Activated effector memory CD4-positive, alpha-beta T cell treated with Interleukin-2 at 50 U/mL for 16 hours (primary cell): ENCODE data around the gene VILL.
A peak's percentile ranks its signal among the peaks of the same experiment; 100 is the strongest.
"Not testable (repeated sequence)": the region's sequence is repeated elsewhere in the genome, so short reads cannot be mapped to it uniquely, and the experiment has no call there.

Experiments used
- DNase-seq: peaks from one replicate; pipeline ENCODE4 v3.0.0-alpha.2; 2020

VILL gene

GRCh38 chr3:37964146-37964545 is 26.4 kb upstream of the VILL start:
- DNase-seq = no peak

GRCh38 chr3:37964716-37965115 is 25.9 kb upstream of the VILL start:
- DNase-seq = no peak

- DNase-seq = peak; percentile 31
Observed at GRCh38 chr3:37967260-37967881, 23.2 kb upstream of the VILL start.

- DNase-seq = no peak
Observed at GRCh38 chr3:37968199-37968598, 22.4 kb upstream of the VILL start.

- no peak for DNase-seq
Observed at GRCh38 chr3:37968813-37969595, 21.6 kb upstream of the VILL start.

- no peak for DNase-seq
Observed at GRCh38 chr3:37969596-37970100, 20.9 kb upstream of the VILL start.

DNA sequence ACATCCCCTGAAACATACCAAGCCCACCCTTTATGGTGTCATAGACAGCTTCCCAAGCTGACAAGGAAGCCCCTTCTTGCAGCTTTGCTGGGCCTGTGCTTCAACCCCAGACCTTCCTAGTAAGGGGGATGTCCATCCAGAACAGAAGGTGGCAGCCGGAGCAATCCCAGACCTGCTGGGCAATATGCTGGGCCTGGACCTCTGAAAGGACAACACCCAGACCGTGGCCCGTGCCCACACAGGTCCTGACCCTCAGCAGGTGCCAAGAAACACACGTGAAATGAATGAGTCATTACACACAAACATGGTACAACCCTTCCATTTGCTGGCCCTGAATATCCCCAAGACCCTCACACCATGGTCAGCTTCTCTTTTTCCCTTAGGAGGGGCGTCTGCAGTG is 19.8 kb upstream of the VILL start:
- DNase-seq = no peak

- DNase-seq = no peak
Observed at GRCh38 chr3:37971467-37971866, 19.1 kb upstream of the VILL start.

DNA sequence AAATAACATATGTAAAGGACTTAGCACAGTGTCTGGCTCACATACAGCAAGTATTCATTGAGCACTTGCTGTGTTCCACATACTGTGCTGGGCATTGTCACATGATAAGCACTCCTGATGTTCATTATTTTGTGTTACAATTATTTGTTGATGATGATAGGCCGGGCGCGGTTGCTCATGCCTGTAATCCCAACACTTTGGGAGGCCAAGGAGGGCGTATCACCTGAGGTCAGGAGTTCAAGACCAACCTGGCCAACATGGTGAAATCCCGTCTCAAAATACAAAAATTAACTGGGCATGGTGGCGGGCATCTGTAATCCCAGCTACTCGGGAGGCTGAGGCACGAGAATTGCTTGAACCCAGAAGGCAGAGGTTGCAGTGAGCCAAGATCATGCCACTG is 18.5 kb upstream of the VILL start:
- DNase-seq = not testable (repeated sequence)

GRCh38 chr3:37973246-37974054 is 17.1 kb upstream of the VILL start:
- no peak for DNase-seq

DNA sequence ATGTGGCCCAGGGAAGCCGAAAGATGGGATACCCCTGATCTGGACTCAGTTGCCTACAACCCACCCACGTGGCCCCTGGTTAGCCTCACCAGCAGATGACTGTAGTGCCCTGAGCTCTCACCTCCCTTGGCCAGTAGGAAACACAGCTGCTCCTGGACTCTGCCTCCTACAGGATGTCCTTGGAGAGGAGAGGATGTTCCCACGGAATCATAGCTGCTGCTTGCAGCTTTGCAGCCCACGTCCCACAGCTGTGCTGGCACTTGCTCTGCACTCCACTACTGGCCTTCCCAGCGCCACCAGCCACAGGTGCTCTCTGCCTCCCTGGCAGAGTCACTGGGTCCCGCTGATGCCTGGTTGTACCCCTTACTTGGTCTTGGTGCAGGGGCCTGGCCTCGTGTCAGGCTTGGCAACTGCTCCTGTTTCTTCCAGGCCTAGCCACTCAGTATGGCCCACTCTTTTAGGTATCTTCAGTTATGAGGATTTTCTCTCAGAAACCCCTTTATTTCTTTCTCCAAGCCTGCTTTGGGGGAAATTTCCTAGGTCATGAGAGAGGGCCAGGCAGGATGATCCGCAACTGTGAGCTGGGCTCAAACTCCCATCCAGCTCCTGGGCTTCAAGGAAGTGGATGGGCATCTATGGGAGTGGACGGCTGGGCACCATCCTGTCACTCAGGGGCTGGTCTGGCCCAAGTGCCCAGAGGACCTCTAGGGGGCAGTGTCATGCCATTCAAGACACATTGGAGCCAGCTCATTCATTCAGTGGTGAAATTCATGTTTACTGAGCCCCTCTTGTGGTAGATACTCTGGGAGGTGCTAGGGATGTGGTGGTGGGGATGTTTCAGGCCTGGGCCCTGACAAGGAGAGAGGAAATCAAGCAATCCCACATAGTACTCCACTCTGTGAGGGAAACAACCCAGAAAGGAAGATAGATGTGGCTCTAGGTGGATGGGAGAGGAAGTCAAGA is 16.2 kb upstream of the VILL start:
- peak; percentile 54 for DNase-seq

DNA sequence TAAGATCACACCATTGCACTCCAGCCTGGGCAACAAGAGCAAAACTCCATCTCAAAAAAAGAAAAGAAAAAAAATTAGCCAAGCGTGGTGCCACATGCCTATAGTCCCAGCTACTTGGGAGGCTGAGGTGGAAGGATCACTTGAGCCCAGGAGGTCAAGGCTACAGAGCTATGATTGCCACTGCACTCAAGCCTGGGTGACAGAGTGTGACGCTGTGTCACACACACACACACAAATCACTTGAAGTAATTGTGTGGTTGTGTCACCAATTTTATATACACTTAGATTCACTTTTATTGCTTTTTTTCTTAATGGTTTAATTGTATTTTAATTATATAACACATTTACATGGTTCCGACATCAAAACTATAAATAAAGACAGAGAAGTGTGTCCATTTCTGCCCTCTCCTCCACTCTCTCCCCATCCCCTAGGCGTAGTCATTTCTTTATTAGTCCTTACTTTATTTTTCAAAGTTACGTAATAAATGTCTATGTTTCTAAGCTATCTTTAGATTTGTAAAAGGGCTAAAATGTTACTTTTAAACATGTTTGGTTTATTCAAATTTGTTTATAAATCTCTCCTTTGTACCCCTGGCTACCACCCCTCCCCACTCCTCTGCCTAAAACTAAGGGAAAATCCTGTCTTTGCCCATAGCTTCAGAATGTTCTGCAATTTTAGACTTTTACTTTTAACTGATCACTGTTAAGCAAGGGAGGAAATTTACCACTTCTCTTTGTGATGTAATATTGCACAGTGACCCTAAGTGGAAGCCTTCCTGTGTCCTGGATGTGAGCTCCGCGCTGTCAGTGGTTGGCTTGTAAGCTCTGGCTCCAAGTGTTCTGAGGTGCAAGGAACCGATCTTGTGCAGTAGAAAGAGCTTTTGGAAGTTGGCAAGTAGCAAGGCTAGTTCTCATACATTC is 10.8 kb upstream of the VILL start:
- DNase-seq = no peak

GRCh38 chr3:37980462-37981347 is 9.9 kb upstream of the VILL start:
- DNase-seq = no peak

DNA sequence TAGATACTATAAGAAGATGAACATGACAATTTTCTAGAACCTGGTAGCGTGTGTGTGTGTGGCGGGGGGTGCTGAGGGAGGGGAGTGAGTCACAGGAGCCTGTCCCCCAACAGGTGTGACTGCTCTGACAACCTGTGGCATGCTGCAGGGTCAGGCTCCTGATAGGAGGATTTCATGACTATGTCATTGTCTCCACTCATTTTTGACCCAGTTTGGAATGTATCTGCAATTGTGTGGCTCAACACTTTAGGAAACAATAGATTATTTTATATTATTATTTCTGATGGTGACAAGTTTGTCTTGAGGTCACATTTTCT is 9.3 kb upstream of the VILL start:
- no peak for DNase-seq

GRCh38 chr3:37982331-37982730 is 8.3 kb upstream of the VILL start:
- DNase-seq = no peak

DNA sequence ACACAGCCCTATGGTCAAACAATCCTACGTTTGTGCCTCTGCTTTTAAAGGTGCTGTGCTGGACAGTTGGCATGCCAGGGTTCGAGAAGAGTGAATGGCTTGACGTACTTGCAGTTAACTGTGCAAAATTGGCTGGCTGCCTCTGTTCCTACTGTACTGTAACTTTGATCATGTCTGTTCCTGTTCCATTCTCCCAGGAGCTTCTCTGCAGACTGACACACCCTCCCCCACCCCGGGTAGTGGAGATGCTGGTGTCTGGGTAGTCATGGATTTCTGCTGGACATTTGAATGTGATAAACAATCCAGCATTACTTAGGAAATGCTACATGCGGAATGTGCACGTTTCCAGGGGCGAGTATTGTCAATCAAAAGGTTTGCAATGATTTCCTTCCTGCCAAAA is 6.5 kb upstream of the VILL start:
- no peak for DNase-seq

- DNase-seq = no peak
Observed at GRCh38 chr3:37984596-37984995, 6.0 kb upstream of the VILL start.

DNA sequence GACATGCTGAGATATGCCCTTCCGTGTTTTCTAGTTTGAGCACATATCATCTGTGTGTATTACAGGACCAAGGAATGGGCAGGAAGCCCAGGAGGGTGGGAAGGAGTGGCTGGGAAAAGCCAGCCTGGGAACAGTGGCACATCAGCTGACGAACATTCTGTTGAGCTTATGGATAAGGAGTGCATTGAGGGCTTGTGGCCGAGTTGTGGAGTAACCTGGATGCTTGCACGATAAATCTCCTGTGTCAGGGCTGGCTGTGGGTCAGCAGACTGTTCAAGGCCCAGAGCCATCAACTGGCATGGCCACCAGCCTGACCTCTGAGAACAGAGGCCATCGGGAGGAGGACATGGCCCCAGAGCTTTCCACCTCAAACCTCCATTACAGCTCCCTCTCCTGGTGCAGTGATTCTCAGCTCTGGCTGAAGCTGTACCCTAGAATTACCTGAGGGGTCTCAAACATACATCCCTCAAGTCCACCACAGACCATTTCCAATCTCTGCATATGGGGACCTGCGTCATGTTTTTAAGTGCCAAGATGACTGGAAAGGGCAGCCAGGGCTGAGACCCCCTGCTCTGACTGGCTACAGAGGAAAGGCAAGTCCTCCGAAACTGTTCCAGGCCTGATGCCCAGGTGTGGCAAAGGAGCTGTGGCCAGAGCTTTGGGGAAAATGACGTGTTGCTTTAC is 4.8 kb upstream of the VILL start:
- no peak for DNase-seq

DNA sequence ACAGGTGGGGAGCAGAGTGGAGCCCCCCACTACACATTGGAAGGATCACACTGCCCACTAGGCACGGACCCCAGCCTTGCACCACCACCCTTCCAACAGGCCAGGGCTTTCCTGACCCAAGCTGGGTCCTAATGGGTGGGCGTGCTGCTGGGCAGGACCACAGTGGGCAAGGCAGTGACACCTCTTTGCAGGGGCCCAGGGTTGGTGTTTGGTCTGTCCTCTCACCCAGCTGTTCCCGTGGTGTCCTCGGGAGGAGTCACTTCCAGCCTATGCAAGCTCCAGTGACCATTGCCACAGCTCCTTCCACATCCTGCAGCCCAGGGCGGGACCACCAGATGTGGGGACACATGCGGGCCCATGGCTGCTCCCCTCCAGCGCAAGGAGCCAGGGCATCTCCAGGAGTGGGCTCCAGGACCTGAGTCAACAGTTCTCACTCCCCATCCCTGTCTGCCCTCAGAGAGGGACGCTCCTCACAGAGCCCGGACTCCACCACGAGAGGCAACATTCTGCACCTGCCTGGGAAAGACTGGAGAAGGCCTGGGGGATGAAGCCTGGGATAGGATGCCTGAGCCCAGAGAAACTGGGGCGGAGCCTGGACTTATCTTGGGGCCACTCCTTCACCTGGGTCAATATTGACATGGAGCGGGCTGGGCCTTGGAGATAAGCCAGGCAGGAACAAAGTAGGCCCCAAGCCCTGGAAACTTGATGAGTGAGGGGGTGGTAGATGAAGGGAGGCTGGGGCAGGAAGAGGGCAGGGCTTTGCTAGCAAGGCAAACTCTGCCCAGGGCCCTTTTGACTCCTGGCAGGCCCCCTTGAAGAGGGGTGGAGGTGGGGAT is 3.9 kb upstream of the VILL start:
- DNase-seq = no peak
